ENCODE results near the gene DDC. TPM values are rescaled to one million over a fixed set of nuclear protein-coding genes. Genes with fewer than 3 reads are reported as not detected.
A peak's percentile ranks its signal among the peaks of the same experiment; 100 is the strongest.

DDC gene
- total RNA-seq, 1 donor from 2014 or later = 37.3 TPM

DNA sequence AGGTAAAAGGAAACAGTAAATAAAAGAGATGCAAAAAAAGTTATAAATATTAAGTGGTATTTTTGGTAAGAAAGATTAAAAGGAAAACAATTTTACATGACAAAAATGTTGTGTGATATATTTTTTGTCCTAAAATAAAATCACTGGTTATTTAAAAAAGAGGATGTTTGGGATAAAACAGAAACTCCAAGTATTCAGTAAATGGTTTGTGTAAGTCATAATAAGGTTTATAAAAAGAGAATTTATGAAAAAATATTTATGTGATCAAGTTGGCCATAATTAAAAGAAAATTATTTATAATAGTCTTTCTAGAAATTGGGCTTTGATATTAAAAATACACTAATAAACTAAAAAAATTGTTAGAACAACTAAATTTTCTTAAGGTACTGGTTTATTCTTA, 76.8 kb downstream of the DDC start:
- H3K4me3 Mint-ChIP-seq (ENCODE audit: low read depth) = no peak overlapping the region
- peaks cover 4% of the 10 kb centered on the region for H3K4me1 Mint-ChIP-seq (ENCODE audit: low read depth)
- DNase-seq (ENCODE audit: low spot score, unreplicated experiment) = no peak
- TF ChIP-seq, protein P1, sequence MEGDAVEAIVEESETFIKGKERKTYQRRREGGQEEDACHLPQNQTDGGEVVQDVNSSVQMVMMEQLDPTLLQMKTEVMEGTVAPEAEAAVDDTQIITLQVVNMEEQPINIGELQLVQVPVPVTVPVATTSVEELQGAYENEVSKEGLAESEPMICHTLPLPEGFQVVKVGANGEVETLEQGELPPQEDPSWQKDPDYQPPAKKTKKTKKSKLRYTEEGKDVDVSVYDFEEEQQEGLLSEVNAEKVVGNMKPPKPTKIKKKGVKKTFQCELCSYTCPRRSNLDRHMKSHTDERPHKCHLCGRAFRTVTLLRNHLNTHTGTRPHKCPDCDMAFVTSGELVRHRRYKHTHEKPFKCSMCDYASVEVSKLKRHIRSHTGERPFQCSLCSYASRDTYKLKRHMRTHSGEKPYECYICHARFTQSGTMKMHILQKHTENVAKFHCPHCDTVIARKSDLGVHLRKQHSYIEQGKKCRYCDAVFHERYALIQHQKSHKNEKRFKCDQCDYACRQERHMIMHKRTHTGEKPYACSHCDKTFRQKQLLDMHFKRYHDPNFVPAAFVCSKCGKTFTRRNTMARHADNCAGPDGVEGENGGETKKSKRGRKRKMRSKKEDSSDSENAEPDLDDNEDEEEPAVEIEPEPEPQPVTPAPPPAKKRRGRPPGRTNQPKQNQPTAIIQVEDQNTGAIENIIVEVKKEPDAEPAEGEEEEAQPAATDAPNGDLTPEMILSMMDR (IDR thresholded peaks at IDR 0.05; ENCODE audit: unreplicated experiment) = no peak
- H3K27me3 Mint-ChIP-seq = no peaks in the 10 kb centered on the region
- no peak overlapping the region for H3K27ac Mint-ChIP-seq
- H3K36me3 Mint-ChIP-seq (ENCODE audit: insufficient read depth) = peaks cover 8% of the 10 kb centered on the region
- H3K9me3 Mint-ChIP-seq (ENCODE audit: low read depth) = peaks cover 9% of the 10 kb centered on the region

DNA sequence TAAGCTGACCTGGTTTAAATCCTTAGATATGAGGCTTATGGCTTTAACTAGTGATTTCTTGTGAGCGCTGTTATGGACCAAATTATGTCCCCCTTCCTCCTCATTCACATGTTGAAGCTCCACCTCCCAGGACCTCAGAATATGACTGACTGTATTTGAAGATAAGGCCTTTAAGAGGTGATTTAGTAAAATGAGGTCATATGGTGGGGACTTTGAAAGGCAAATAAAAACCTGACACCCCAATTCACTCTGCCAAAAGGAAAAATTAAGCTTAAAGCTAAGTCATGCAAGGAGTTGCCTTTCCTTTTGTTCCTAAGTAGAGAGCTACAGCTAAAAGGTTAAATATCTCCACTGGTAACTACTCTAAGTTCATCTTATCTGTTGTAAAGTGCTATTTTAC, 78.7 kb downstream of the DDC start:
- H3K9me3 Mint-ChIP-seq (ENCODE audit: low read depth) = no peaks in the 10 kb centered on the region
- H3K27ac Mint-ChIP-seq = no peak overlapping the region
- no peaks in the 10 kb centered on the region for H3K27me3 Mint-ChIP-seq
- no peak overlapping the region for H3K4me3 Mint-ChIP-seq (ENCODE audit: low read depth)
- TF ChIP-seq, protein P1 (IDR thresholded peaks at IDR 0.05; ENCODE audit: unreplicated experiment) = no peak
- H3K36me3 Mint-ChIP-seq (ENCODE audit: insufficient read depth) = peaks cover 1% of the 10 kb centered on the region
- DNase-seq (ENCODE audit: low spot score, unreplicated experiment) = no peak
- H3K4me1 Mint-ChIP-seq (ENCODE audit: low read depth) = no peaks in the 10 kb centered on the region

GRCh38 chr7:50481867-50482266, 83.3 kb downstream of the DDC start:
- Mint-ChIP-seq H3K4me1 (ENCODE audit: low read depth) (peaks cover 8% of the 10 kb centered on the region), H3K9me3 (ENCODE audit: low read depth) (no peaks in the 10 kb centered on the region), H3K36me3 (ENCODE audit: insufficient read depth) (no peaks in the 10 kb centered on the region), H3K4me3 (ENCODE audit: low read depth) (no peak overlapping the region), H3K27me3 (no peaks in the 10 kb centered on the region), H3K27ac (no peak overlapping the region)
- no peak for DNase-seq (ENCODE audit: low spot score, unreplicated experiment)
- TF ChIP-seq, protein P1 (IDR thresholded peaks at IDR 0.05; ENCODE audit: unreplicated experiment) = peak; percentile 11

- H3K27me3 Mint-ChIP-seq = no peaks in the 10 kb centered on the region
- peaks cover 18% of the 10 kb centered on the region for H3K4me1 Mint-ChIP-seq (ENCODE audit: low read depth)
- no peaks in the 10 kb centered on the region for H3K36me3 Mint-ChIP-seq (ENCODE audit: insufficient read depth)
- DNase-seq (ENCODE audit: low spot score, unreplicated experiment) = no peak
- TF ChIP-seq, protein P1 (IDR thresholded peaks at IDR 0.05; ENCODE audit: unreplicated experiment) = no peak
- no peaks in the 10 kb centered on the region for H3K9me3 Mint-ChIP-seq (ENCODE audit: low read depth)
- H3K27ac Mint-ChIP-seq = no peak overlapping the region
- no peak overlapping the region for H3K4me3 Mint-ChIP-seq (ENCODE audit: low read depth)
Measured at GRCh38 chr7:50480797-50481196, 84.4 kb downstream of the DDC start.

GRCh38 chr7:50479743-50480517, 85.3 kb downstream of the DDC start:
- H3K4me3 Mint-ChIP-seq (ENCODE audit: low read depth) = no peak overlapping the region
- no peak for DNase-seq (ENCODE audit: low spot score, unreplicated experiment)
- TF ChIP-seq, protein P1 (IDR thresholded peaks at IDR 0.05; ENCODE audit: unreplicated experiment) = no peak
- no peak overlapping the region for H3K27ac Mint-ChIP-seq
- no peaks in the 10 kb centered on the region for H3K36me3 Mint-ChIP-seq (ENCODE audit: insufficient read depth)
- no peaks in the 10 kb centered on the region for H3K27me3 Mint-ChIP-seq
- peaks cover 22% of the 10 kb centered on the region for H3K4me1 Mint-ChIP-seq (ENCODE audit: low read depth)
- no peaks in the 10 kb centered on the region for H3K9me3 Mint-ChIP-seq (ENCODE audit: low read depth)

All from progenitor cell of endocrine pancreas (in vitro differentiated cells).